ENCODE measurements around the gene PAK5.

The PAK5 gene

DNA sequence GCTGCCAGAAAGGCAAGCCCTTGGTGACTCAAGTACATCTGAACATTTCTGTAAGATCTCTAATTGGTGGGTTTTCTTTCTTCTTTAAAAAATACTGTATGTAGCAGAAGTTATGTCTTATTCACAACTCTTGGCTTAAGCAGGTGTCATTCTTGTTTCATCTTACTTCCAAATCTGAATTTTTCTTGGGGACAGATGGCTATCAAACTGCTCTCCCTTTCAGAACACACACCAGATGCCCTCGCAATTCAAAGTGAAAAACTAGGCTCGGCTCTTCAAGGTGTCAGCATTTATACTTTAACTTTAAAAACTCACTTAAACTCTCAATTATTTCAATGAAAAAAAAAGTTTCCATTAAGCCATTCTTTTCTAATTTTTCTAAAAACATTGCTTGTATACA, 49.7 kb downstream of the PAK5 start:
- no peaks in the 10 kb centered on the region for H3K36me3 ChIP-seq
- H3K27me3 ChIP-seq: 0 out of 2 replicates have a peak, but pooled peaks cover 4% of the 10 kb centered on the region
- no peak for TF ChIP-seq CTCF (IDR thresholded peaks at IDR 0.05; ENCODE audit: low read depth, low read length)
- no peak for DNase-seq
- H3K4me3 ChIP-seq (ENCODE audit: low read depth, low read length): no peak overlapping the region
- H3K4me1 ChIP-seq: no peaks in the 10 kb centered on the region
- no peaks in the 10 kb centered on the region for H3K9me3 ChIP-seq

DNA sequence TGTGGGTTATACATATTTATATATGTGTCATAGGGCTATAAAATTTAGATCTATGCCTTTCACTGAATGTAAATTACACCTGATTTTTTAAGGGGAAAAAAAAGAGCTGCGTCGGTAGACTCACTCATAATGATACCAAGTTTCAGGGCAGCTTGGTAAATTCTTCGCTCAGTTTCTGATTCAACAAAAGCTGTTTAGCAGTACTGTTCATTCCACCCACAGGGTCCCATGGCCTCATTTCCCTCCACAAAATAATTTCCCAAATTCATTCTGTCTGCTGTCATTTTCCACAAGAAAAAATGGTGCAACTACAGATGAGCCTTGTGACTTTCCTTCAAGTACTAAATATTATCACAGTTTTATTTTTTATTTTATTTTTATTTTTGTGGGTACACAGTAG, 63.7 kb downstream of the PAK5 start:
- no peaks in the 10 kb centered on the region for H3K27me3 ChIP-seq
- no peaks in the 10 kb centered on the region for H3K4me1 ChIP-seq
- H3K9me3 ChIP-seq: no peaks in the 10 kb centered on the region
- H3K4me3 ChIP-seq (ENCODE audit: low read depth, low read length): no peak overlapping the region
- DNase-seq: no peak
- H3K36me3 ChIP-seq: no peaks in the 10 kb centered on the region
- TF ChIP-seq CTCF (IDR thresholded peaks at IDR 0.05; ENCODE audit: low read depth, low read length): no peak

GRCh38 chr20:9769954-9770353, 68.9 kb downstream of the PAK5 start:
- H3K4me1 ChIP-seq: no peaks in the 10 kb centered on the region
- no peak for TF ChIP-seq CTCF (IDR thresholded peaks at IDR 0.05; ENCODE audit: low read depth, low read length)
- no peak for DNase-seq
- no peaks in the 10 kb centered on the region for H3K27me3 ChIP-seq
- H3K9me3 ChIP-seq: no peaks in the 10 kb centered on the region
- no peaks in the 10 kb centered on the region for H3K36me3 ChIP-seq
- no peak overlapping the region for H3K4me3 ChIP-seq (ENCODE audit: low read depth, low read length)

DNA sequence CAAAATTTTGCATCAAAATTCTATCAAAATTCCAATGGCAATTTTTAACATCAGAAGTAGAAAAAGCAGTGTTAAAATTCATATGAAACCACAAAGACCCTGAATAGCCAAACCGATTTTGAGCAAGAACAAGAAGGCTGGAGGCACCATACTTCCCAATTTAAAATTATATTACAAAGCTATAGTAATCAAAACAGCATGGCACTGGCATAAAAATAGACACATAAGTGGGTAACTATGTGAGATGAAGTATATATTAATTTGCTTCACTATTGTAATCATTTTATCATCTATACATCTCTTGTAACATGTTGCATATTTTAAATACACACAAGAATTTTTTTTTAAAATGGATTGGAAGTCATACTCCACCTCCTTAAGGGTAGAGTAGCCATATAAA, 77.4 kb downstream of the PAK5 start:
- no peak for DNase-seq
- Histone ChIP-seq H3K4me3 (ENCODE audit: low read depth, low read length) (no peak overlapping the region), H3K27me3 (peaks cover 7% of the 10 kb centered on the region; the same call in 1 of the 2 replicates), H3K4me1 (no peaks in the 10 kb centered on the region), H3K9me3 (no peaks in the 10 kb centered on the region), H3K36me3 (no peaks in the 10 kb centered on the region)
- TF ChIP-seq CTCF (IDR thresholded peaks at IDR 0.05; ENCODE audit: low read depth, low read length): no peak

GRCh38 chr20:9759392-9759791, 79.5 kb downstream of the PAK5 start:
- no peak for DNase-seq
- Histone ChIP-seq H3K36me3 (no peaks in the 10 kb centered on the region), H3K27me3 (peaks cover 7% of the 10 kb centered on the region; the same call in 1 of the 2 replicates), H3K4me1 (no peaks in the 10 kb centered on the region), H3K4me3 (ENCODE audit: low read depth, low read length) (no peak overlapping the region), H3K9me3 (no peaks in the 10 kb centered on the region)
- no peak for TF ChIP-seq CTCF (IDR thresholded peaks at IDR 0.05; ENCODE audit: low read depth, low read length)

GRCh38 chr20:9758752-9759151, 80.1 kb downstream of the PAK5 start:
- Histone ChIP-seq H3K4me1 (no peaks in the 10 kb centered on the region), H3K4me3 (ENCODE audit: low read depth, low read length) (no peak overlapping the region), H3K27me3 (peaks cover 7% of the 10 kb centered on the region; the same call in 1 of the 2 replicates), H3K9me3 (no peaks in the 10 kb centered on the region), H3K36me3 (no peaks in the 10 kb centered on the region)
- no peak for TF ChIP-seq CTCF (IDR thresholded peaks at IDR 0.05; ENCODE audit: low read depth, low read length)
- no peak for DNase-seq
